Uterus (tissue), 2 donors: ENCODE data around the gene SUSD1.

Source experiments
- POLR2A ChIP-seq, 2 donors: fragments of 450-650 bp; IDR thresholded peaks; one replicate each; pipeline ENCODE4 v1.6.1; 2016; ENCODE audit warnings: antibody characterized with exemption in 2 of 2, mild to moderate bottlenecking in 1 of 2, moderate library complexity in 1 of 2
- TF ChIP-seq, protein P1 (sequence below), 4 experiments: fragments of 200-600 bp in 2 of 4; fragments of 450-650 bp in 2 of 4; sonication (generic) in 2 of 4; IDR thresholded peaks; one replicate each; pipeline ENCODE4 v1.5.1; 2016 to 2019; ENCODE audit warnings: antibody characterized with exemption in 4 of 4, mild to moderate bottlenecking in 2 of 4, moderate library complexity in 1 of 4

DNA sequence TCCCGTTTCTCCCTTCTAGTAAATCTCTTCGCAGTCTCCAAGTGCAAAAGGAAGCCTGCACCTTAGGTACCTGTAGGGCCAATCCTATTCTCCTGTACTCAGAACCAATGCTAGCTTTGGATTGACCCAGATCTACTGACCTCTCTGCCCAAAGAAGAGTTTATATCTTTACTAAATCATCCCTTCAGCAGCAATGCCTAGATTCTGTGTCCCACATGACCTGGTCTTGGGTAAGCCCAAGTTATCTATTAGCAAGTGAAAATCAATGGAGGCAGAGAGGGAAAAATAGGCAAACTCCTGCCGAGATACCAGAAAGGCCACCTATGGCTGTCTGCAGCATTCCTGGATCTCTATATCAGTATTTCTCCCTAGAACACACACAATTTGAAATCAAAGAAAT lies 60.0 kb downstream of the SUSD1 start:
- TF ChIP-seq, protein P1, sequence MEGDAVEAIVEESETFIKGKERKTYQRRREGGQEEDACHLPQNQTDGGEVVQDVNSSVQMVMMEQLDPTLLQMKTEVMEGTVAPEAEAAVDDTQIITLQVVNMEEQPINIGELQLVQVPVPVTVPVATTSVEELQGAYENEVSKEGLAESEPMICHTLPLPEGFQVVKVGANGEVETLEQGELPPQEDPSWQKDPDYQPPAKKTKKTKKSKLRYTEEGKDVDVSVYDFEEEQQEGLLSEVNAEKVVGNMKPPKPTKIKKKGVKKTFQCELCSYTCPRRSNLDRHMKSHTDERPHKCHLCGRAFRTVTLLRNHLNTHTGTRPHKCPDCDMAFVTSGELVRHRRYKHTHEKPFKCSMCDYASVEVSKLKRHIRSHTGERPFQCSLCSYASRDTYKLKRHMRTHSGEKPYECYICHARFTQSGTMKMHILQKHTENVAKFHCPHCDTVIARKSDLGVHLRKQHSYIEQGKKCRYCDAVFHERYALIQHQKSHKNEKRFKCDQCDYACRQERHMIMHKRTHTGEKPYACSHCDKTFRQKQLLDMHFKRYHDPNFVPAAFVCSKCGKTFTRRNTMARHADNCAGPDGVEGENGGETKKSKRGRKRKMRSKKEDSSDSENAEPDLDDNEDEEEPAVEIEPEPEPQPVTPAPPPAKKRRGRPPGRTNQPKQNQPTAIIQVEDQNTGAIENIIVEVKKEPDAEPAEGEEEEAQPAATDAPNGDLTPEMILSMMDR (IDR thresholded peaks at IDR 0.05): no peak
- no peak for TF ChIP-seq POLR2A (IDR thresholded peaks at IDR 0.05)
